ENCODE measurements around the gene RAPGEF2. TPM values are rescaled to one million over a fixed set of nuclear protein-coding genes. Genes with fewer than 3 reads are reported as not detected.

Gene RAPGEF2
- total and polyA plus RNA-seq, 9 of the 15 experiments (the other 6 are each of a cell fraction or from before 2014, with no cell fraction given), result 3.1 to 32.6 (median 23.1) TPM

GRCh38 chr4:159148441-159148840 lies 45.6 kb downstream of the RAPGEF2 start:
- Histone ChIP-seq H3K79me2 (ENCODE audit: control insufficient read depth, insufficient read depth, low read length) (peaks cover 92% of the 10 kb centered on the region), H3K27me3 (ENCODE audit: control insufficient read depth in 2 of 2, insufficient read depth in 2 of 2, low read length in 2 of 2) (no peaks in the 10 kb centered on the region), H4K20me1 (replicated peaks; ENCODE audit: control insufficient read depth, insufficient read depth, low read length) (no peaks in the 10 kb centered on the region), H3K9me3 (replicated peaks; ENCODE audit: control insufficient read depth, insufficient read depth, low read depth, low read length) (no peaks in the 10 kb centered on the region), H3K4me3 (no peak overlapping the region), H2AFZ (ENCODE audit: low read depth, low read length) (no peak overlapping the region), H3K27ac (ENCODE audit: extremely low read depth, low read depth, low read length) (no peak overlapping the region), H3K36me3 (ENCODE audit: control insufficient read depth, insufficient read depth, low read length) (no peaks in the 10 kb centered on the region), H3K4me1 (replicated peaks in 1 of 2; ENCODE audit: control insufficient read depth in 2 of 2, insufficient read depth in 2 of 2, low read length in 2 of 2) (peaks cover 20 to 55% of the 10 kb centered on the region in 2 experiments; a peak in 4 of 5 replicates), H3K4me2 (ENCODE audit: insufficient read depth, low read length) (no peak overlapping the region), H3K9me1 (ENCODE audit: control insufficient read depth, insufficient read depth, low read length) (no peaks in the 10 kb centered on the region), H3K9ac (ENCODE audit: insufficient read depth in 1 of 2, low read depth in 2 of 2, low read length in 2 of 2) (no peak overlapping the region)
- no peak for TF ChIP-seq ZNF395 (CRISPR knock-in tag; IDR thresholded peaks at IDR 0.05)
- no peak for TF ChIP-seq CBX2 (IDR thresholded peaks at IDR 0.05; ENCODE audit: insufficient read depth, low read length, poor library complexity, severe bottlenecking)
- no peak for TF ChIP-seq ZBTB26 (CRISPR knock-in tag; IDR thresholded peaks at IDR 0.05)
- TF ChIP-seq ZKSCAN1 (IDR thresholded peaks at IDR 0.05; ENCODE audit: low read depth, low read length), result no peak
- no peak for TF ChIP-seq ZNF408 (CRISPR knock-in tag; IDR thresholded peaks at IDR 0.05; ENCODE audit: low read depth)
- no peak for TF ChIP-seq TFE3 (CRISPR knock-in tag; IDR thresholded peaks at IDR 0.05)
- no peak for TF ChIP-seq GTF2B (IDR thresholded peaks at IDR 0.05; ENCODE audit: extremely low read depth, insufficient read length)
- WGBS (ENCODE audit: insufficient coverage, low coverage, missing lambda C conversion rate), result 64% methylated on average over 2 of the region's 2 CpGs
- DNase-seq (ENCODE audit: extremely low read depth in 1 of 4, low spot score in 3 of 4), result no peak
- no peak for ATAC-seq
- intact Hi-C loops (cut with micrococcal nuclease) (no loop called here), in situ Hi-C loops (cut with MboI) (no loop called here)
- FAIRE-seq, result no peak
- no TSS peak for BruUV-seq (replicated peaks)
- ChIA-PET POLR2A (interaction anchor here (1.3 kb wide), 1 partner anchor 17 kb away, joined by 3 read pairs; no protein-coding TSS in a partner anchor), CTCF (ENCODE audit: low intra/inter-chr PET ratio) (no interaction called here)
